Activated naive CD4-positive, alpha-beta T cell treated with anti-CD3 and anti-CD28 coated beads for 36 hours (primary cell): Measurements from ENCODE around the gene DOHH. TPM values are rescaled to one million over a fixed set of nuclear protein-coding genes. Genes with fewer than 3 reads are reported as not detected.
A peak's percentile ranks its signal among the peaks of the same experiment; 100 is the strongest.

Source experiments
- CTCF ChIA-PET: fragments of 350-600 bp; sonication (Branson Sonifier 250); formaldehyde crosslinking; loops from one replicate; lab custom pipeline; 2021; ENCODE audit warnings: antibody characterized with exemption; lab: Charles Lee
- DNase-seq: peaks from one replicate; pipeline ENCODE4 v3.0.0-alpha.2; 2020
- H3K27ac Mint-ChIP-seq: one replicate; pipeline ENCODE4 v1.8.0; 2021; ENCODE audit warnings: mild to moderate bottlenecking, mixed read lengths
- H3K27me3 Mint-ChIP-seq: one replicate; pipeline ENCODE4 v1.8.0; 2021; ENCODE audit warnings: low read depth, mixed read lengths
- H3K36me3 Mint-ChIP-seq: one replicate; pipeline ENCODE4 v1.8.0; 2021; ENCODE audit warnings: low read depth, mixed read lengths
- H3K4me1 Mint-ChIP-seq: one replicate; pipeline ENCODE4 v1.8.0; 2021; ENCODE audit warnings: low read depth, mixed read lengths
- H3K4me3 Mint-ChIP-seq: one replicate; pipeline ENCODE4 v1.8.0; 2021; ENCODE audit warnings: mild to moderate bottlenecking, moderate library complexity, mixed read lengths
- H3K9me3 Mint-ChIP-seq: one replicate; pipeline ENCODE4 v1.8.0; 2021; ENCODE audit warnings: mixed read lengths
- intact Hi-C: fragments of 100-400 bp; cut with micrococcal nuclease; formaldehyde crosslinking; loops from one replicate; pipeline ENCODE4 v1.15.1; 2023
- total RNA-seq, 2 experiments: library from RNA; stranded (reverse); gene quantifications; one replicate each; pipeline ENCODE4 v1.2.3, GENCODE V29; 2021

The DOHH gene
- total RNA-seq, 2 experiments from 2014 or later: 13.3 to 14.0 TPM

DNA sequence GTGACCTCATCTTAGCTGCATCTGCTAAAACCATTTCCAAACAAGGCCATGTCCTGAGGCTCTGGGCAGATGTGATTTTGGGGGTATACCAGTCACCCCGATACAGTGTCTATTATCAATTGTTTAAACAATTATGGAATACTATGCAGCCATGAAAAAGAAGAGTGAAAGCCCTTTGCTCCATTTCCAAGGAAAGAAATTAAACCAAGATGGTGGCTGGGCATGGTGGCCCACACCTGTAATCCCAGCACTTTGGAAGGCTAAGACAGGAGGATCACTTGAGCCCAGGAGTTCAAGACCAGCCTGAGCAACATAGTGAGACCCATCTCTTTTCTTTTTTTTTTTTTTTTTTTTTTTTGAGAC, 39.3 kb upstream of the DOHH start:
- no peak for DNase-seq
- Mint-ChIP-seq H3K4me1 (no peaks in the 10 kb centered on the region), H3K27me3 (no peaks in the 10 kb centered on the region), H3K9me3 (no peaks in the 10 kb centered on the region), H3K4me3 (no peak overlapping the region), H3K27ac (no peak overlapping the region), H3K36me3 (peaks cover 13% of the 10 kb centered on the region)
- intact Hi-C loops: no loop called here
- CTCF ChIA-PET: interaction anchor here (1.0 kb wide), 1 partner anchor 79 kb away, joined by 3 read pairs; no protein-coding TSS in a partner anchor

DNA sequence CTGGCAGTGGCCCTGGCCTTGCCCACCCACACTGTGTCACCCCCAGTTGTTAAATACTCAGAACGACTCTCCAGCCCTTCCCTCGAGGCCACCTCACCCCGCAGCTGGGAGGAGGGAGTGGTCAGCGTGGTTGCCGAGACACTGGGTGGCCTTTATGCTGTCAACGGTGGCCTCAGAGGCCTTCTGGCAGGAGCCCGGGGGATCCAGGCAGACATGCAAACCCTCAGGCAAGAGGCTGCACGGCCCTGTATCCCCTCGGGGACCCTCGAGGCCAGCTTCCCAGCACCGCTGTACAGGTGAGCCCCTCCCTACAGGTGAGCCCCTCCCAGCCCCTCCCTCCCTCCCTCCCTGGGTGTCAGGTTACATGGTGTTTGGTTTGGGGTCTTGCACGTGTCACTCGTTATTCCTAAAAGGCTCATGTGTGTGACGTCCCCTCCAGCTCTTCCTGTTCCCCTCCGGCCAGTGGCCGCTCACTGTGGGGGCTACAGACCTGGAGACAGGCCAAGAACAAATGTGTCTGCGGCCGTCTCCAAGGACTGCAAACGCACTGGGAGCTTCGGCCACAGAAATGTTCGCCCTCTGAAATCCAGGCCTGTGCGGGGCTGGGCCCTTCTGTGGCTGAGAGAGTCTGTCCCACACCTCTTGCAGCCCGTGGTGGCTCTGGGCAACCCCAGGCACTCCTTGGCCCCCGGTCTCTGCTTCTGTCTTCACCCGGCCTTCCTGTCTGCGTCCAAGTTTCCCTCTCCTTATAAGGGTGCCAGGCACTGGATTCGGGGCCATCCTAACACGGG, 38.7 kb upstream of the DOHH start, which contains the start of gene TEKTIP1:
TSS of gene TEKTIP1 (plus strand) at position 210 of the 791 bp plus-strand sequence. CDS start at position 214, 4 bp downstream.
- DNase-seq: no peak
- CTCF ChIA-PET: interaction anchor here (1.0 kb wide), 1 partner anchor 80 kb away, joined by 3 read pairs; no protein-coding TSS in a partner anchor
- Mint-ChIP-seq H3K27ac (no peak within 1 kb of the TSS), H3K4me3 (no peak within 1 kb of the TSS), H3K27me3 (no peaks in the 10 kb centered on the region), H3K4me1 (no peaks in the 10 kb centered on the region), H3K36me3 (peaks cover 13% of the 10 kb centered on the region), H3K9me3 (no peaks in the 10 kb centered on the region)
- intact Hi-C loops: no loop called here

DNA sequence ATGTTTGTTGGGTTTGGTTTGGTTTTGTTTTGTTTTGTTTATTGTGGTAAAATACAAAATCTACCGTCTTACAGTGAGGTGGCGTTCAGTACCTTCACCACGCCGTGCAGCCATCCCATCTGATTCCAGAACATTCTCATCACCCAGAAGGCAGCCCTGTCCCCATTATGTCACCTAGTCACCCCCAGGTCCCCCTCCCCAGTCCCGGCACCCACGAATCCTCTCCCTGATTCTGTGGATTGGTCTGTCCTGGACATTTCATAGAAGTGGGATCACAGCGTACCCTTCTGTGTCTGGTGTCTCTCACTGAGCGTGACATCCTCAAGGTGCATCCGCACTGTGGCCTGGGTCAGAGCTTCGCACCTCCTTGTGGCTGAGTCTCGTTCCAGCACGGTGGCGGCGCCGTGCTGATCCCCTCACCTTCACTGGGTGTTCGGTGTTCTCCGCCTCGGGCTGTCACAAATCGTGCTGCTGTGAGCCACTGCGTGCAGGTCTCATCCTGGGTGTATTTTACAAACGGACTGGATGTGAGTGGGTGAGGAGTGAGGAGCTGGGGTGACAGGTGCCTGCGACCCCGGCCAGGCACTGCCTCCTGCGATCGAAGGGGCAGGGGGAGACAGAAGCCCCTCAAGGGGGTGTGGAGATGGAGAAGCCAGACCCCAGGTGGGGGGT, 37.9 kb upstream of the DOHH start:
- no peaks in the 10 kb centered on the region for H3K9me3 Mint-ChIP-seq
- H3K4me1 Mint-ChIP-seq: no peaks in the 10 kb centered on the region
- no peak overlapping the region for H3K27ac Mint-ChIP-seq
- intact Hi-C loops: no loop called here
- no peak for DNase-seq
- CTCF ChIA-PET: no interaction called here
- peaks cover 16% of the 10 kb centered on the region for H3K36me3 Mint-ChIP-seq
- no peaks in the 10 kb centered on the region for H3K27me3 Mint-ChIP-seq
- no peak overlapping the region for H3K4me3 Mint-ChIP-seq

DNA sequence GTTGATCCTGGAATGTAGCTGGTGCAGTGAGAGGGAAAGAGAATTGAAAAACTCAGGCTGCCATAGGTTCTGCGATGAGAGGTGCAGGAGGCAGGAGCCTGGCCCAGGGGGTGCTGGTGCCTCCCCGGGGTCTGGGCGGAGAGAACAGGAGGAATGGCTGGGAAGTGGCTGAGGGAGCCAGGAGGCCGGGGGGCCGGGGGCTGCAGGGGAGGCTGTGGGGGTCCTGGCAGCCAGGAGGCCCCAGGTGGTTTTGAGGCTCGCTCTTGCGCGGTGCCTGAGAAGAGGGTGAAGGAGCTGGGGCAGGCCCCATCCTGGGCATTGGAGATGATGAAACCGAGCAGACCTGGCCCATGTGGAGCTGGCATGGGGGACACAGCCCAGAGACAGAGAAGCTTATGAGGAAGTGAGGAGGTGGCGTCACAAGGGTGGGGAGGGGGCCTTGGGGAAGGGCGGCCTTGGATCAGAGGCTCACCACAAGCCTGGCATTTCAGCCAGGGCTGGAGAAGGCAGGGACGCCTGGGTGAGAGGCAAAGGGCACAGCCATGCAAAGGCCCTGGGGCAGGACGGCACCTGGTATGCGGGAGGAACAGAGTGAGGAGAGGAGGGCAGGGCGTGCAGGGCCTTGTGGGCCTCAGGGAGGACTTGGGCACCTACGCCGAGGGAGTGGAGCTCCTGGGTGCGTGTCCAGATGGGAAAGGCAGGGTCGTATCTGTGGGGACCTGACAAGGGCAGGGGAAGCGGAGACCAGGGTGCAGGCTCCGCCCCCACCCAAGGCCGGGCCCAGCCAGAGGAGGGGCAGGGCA, 37.2 kb upstream of the DOHH start:
- no peak for DNase-seq
- H3K27ac Mint-ChIP-seq: no peak overlapping the region
- CTCF ChIA-PET: interaction anchor here (1.6 kb wide), 1 partner anchor 11 kb away, joined by 3 read pairs; no protein-coding TSS in a partner anchor
- intact Hi-C loops: no loop called here
- no peaks in the 10 kb centered on the region for H3K27me3 Mint-ChIP-seq
- no peaks in the 10 kb centered on the region for H3K4me1 Mint-ChIP-seq
- H3K4me3 Mint-ChIP-seq: no peak overlapping the region
- no peaks in the 10 kb centered on the region for H3K9me3 Mint-ChIP-seq
- H3K36me3 Mint-ChIP-seq: peaks cover 16% of the 10 kb centered on the region

DNA sequence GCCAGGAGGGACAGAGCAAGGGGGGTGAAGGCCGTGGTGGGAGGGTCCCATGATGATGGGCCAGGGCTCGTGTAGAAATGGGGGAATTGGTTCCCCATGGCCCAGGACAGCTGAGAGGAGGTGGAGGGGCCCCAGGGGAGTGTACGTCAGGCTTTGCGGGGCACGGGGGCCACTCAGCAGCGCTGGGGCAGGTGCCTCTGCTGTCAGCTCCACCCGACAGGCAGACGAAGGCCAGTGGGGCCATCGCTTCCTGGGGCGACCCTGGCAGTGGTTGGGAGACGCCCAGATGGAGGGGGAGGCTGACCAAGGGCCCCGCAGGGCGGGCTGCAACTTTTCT, 36.6 kb upstream of the DOHH start:
- Mint-ChIP-seq H3K9me3 (no peaks in the 10 kb centered on the region), H3K36me3 (peaks cover 17% of the 10 kb centered on the region), H3K27me3 (no peaks in the 10 kb centered on the region), H3K27ac (no peak overlapping the region), H3K4me3 (no peak overlapping the region), H3K4me1 (no peaks in the 10 kb centered on the region)
- CTCF ChIA-PET: interaction anchor here (1.6 kb wide), 1 partner anchor 12 kb away, joined by 3 read pairs; no protein-coding TSS in a partner anchor
- DNase-seq: no peak
- intact Hi-C loops: no loop called here

DNA sequence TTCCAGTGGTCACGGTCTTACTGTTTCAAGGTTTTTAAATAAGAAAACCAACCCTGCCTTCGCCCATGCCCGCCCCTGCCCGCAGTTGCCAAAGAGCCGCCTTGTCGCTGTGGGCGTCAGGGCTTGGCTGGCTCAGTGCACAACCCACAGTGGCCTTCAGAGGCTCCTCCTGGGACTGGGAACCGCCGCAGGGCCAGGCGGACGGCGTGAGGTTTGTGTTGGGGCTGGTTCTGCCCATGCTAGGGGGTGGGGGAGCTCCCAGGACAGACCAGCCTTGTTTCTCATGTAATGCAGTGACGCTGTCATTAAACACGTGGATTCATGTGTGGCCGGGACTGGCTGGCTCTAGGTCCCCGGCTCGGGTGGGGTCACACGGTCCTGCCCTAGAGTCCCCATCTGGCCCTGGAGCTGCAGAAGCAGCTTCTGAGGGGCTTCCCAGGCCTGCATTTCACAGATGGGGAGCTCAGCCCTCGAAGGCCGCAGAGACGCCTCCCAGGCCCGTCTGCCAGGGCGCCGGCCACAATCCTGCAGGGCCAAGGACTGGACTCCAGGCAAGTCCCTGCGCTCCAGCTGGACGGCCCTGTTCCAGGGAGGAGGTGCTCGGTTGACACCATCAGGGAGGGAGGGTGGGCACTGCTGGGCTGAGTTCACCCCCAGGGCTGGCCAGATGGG, 36.1 kb upstream of the DOHH start:
- H3K4me3 Mint-ChIP-seq: no peak overlapping the region
- no peaks in the 10 kb centered on the region for H3K4me1 Mint-ChIP-seq
- peak overlapping the region; percentile 30 for H3K27ac Mint-ChIP-seq
- intact Hi-C loops: no loop called here
- DNase-seq: no peak
- CTCF ChIA-PET: interaction anchor here (1.6 kb wide), 1 partner anchor 12 kb away, joined by 3 read pairs; no protein-coding TSS in a partner anchor
- H3K36me3 Mint-ChIP-seq: peaks cover 17% of the 10 kb centered on the region
- no peaks in the 10 kb centered on the region for H3K9me3 Mint-ChIP-seq
- H3K27me3 Mint-ChIP-seq: no peaks in the 10 kb centered on the region

DNA sequence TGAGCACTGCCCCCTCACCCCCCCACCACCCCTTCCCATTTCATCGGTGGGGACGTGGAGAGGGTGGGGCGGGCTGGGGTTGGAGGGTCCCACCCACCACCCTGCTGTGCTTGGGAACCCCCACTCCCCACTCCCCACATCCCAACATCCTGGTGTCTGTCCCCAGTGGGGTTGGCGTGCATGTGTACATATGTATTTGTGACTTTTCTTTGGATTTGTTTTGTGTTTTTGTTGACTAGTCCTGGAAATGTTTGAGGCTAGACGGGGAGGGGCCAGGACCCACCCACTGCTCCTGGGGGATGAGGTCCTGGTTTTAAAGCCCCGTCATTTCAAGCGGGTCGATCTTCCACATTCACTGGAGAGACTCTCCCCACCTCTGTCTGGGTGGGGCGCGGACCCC, 35.5 kb upstream of the DOHH start:
- no peak for DNase-seq
- Mint-ChIP-seq H3K4me3 (no peak overlapping the region), H3K27me3 (no peaks in the 10 kb centered on the region), H3K4me1 (no peaks in the 10 kb centered on the region), H3K9me3 (no peaks in the 10 kb centered on the region), H3K27ac (peak overlapping the region; percentile 30), H3K36me3 (peaks cover 17% of the 10 kb centered on the region)
- intact Hi-C loops: no loop called here
- CTCF ChIA-PET: interaction anchor here (1.6 kb wide), 1 partner anchor 13 kb away, joined by 3 read pairs; no protein-coding TSS in a partner anchor

DNA sequence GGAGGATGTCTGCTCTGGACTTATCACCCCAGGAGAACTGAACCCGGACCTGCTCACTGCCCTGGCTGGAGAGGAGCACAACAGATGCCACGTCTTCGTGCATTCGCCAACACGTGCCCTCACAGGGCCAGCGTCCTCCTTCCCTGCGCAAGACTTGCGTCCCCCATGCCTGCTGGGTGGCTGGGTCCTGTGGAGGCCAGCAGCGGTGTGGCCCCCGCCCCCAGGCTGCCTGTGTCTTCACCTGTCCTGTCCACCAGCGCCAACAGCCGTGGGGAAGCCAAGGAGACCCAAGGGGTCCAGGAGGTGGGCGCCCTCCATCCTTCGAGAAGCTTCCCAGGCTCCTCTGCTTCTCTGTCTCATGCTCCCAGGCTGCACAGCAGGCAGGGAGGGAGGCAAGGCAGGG, 35.1 kb upstream of the DOHH start:
- H3K9me3 Mint-ChIP-seq: no peaks in the 10 kb centered on the region
- no peaks in the 10 kb centered on the region for H3K4me1 Mint-ChIP-seq
- DNase-seq: no peak
- peaks cover 17% of the 10 kb centered on the region for H3K36me3 Mint-ChIP-seq
- H3K27ac Mint-ChIP-seq: no peak overlapping the region
- H3K4me3 Mint-ChIP-seq: no peak overlapping the region
- no peaks in the 10 kb centered on the region for H3K27me3 Mint-ChIP-seq
- CTCF ChIA-PET: no interaction called here
- intact Hi-C loops: no loop called here

DNA sequence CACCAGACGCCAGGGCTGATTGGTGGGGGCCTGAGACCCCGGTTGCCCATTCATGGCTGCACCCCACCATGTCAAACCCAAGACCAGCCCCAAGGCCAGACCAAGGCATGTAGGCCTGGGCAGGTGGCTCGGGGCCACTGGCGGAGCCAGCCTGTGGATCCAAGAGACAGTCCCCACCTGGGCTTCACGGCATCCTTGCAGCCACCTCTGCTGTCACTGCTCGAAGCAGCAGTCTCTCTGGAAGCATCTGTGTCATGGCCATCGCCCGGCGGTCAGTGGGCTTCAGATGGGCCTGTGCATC, 34.7 kb upstream of the DOHH start:
- H3K4me3 Mint-ChIP-seq: no peak overlapping the region
- no peaks in the 10 kb centered on the region for H3K4me1 Mint-ChIP-seq
- intact Hi-C loops: no loop called here
- H3K36me3 Mint-ChIP-seq: peaks cover 17% of the 10 kb centered on the region
- no peak overlapping the region for H3K27ac Mint-ChIP-seq
- CTCF ChIA-PET: no interaction called here
- no peaks in the 10 kb centered on the region for H3K27me3 Mint-ChIP-seq
- no peaks in the 10 kb centered on the region for H3K9me3 Mint-ChIP-seq
- DNase-seq: no peak

DNA sequence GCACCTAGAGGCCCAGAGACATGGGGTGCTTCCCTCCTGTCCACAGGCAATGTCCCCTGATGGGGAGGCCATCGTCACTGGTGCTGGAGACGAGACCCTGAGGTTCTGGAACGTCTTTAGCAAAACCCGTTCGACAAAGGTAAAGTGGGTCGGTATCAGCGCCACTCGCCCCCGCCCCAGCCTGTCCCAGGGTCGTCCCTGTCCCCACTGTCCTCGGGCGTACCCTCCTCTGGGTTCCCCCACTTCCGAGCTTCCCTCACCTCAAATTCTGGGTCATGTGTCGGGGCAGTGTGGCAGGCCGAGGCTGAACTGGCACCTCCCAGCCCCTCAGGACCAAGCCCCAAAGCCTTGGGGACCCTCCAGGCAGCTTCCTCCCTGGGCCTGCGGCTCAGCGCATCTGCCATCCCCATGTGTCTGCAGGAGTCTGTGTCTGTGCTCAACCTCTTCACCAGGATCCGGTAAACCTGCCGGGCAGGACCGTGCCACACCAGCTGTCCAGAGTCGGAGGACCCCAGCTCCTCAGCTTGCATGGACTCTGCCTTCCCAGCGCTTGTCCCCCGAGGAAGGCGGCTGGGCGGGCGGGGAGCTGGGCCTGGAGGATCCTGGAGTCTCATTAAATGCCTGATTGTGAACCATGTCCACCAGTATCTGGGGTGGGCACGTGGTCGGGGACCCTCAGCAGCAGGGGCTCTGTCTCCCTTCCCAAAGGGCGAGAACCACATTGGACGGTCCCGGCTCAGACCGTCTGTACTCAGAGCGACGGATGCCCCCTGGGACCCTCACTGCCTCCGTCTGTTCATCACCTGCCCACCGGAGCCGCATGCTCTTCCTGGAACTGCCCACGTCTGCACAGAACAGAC, 34.1 kb upstream of the DOHH start:
- CTCF ChIA-PET: no interaction called here
- Mint-ChIP-seq H3K9me3 (no peaks in the 10 kb centered on the region), H3K4me1 (no peaks in the 10 kb centered on the region), H3K4me3 (no peak overlapping the region), H3K27ac (no peak overlapping the region), H3K36me3 (peaks cover 15% of the 10 kb centered on the region), H3K27me3 (no peaks in the 10 kb centered on the region)
- no peak for DNase-seq
- intact Hi-C loops: no loop called here

DNA sequence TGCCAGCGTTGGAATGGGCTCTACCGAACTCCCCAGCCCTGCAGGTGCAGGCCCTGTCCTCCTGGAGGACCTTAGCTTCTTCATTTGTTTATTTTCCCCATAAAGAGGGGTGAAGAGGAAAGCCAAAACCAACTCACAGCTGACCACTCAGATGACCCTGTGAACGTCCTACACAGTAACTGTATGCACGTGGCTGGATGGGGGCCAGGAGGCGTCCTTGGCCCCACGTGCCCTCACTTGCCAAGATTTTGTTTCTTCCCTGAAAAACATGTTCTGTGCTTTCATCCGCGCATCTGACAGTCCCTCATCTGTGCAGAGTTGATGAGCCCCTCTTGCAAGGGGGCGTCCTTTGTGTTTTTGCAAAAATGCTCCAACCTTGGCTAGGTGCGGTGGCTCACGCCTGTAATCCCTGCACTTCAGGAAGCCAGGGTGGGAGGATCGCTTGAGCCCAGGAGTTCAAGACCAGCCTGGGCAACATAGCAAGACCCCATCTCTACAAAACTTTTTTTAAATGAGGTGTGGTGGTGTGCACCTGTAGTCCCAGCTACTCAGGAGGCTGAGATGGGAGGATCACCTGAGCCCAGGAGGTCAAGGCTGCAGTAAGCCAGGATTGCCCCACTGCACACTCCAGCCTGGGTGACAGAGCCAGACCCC, 33.2 kb upstream of the DOHH start:
- Mint-ChIP-seq H3K4me3 (no peak overlapping the region), H3K9me3 (no peaks in the 10 kb centered on the region), H3K27ac (no peak overlapping the region), H3K36me3 (peaks cover 11% of the 10 kb centered on the region), H3K27me3 (no peaks in the 10 kb centered on the region), H3K4me1 (no peaks in the 10 kb centered on the region)
- no peak for DNase-seq
- intact Hi-C loops: no loop called here
- CTCF ChIA-PET: no interaction called here
